GM18951 (cell line): ENCODE data around the gene RARB.

Source experiments
- POLR2A ChIP-seq: IDR thresholded peaks from 4 replicates; pipeline ENCODE4 v1.6.1; 2011; ENCODE audit warnings: mild to moderate bottlenecking; ENCODE audit not compliant: insufficient read length, insufficient read depth; ENCODE audit errors: extremely low read depth
- in situ Hi-C: fragments of 300-500 bp; cut with MboI; formaldehyde crosslinking; loops from one replicate; pipeline ENCODE4 v1.12.0; 2022; ENCODE audit warnings: low sequenced_read_pairs, mixed read lengths, inconsistent platforms; ENCODE audit not compliant: unreplicated experiment

RARB gene

DNA sequence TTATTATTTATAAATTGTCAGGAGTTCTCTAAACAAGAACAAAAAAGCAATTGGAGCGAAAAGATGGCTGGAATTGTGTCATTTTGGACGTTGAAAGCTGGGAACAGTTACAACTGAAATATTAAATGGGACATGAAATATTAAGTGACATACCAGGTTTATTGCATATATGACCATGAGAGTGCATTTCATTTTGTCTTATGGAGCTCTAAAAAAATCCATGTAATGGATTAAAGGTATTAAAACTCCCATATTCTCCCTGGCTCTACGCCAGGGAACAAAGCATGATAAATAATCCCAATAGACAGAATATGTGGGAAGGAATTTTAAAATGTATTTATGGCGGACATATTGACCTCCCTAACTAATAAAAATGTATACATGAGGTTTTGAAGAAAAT, 17.7 kb downstream of the RARB start:
- in situ Hi-C loops: no loop called here
- TF ChIP-seq POLR2A: no peak

DNA sequence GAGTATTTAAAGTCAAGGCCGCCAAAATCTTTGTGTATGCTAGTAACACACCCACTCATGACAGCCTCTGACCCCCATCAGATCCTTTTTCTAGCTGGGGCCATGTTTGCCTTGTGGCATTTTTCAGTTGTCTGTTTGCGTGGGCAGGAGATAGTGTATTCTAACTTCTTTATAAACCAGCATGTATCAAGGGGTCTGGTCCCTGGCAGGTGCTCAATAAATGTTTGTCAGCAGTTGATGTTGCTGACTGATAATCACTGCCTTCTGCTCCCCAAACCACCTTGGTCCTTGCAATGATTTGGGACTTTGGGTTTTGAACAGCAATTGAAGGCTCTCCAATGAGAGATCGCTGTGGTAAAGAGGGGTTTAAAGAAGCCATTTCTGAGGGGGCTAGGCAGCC, 19.2 kb downstream of the RARB start:
- TF ChIP-seq POLR2A: no peak

DNA sequence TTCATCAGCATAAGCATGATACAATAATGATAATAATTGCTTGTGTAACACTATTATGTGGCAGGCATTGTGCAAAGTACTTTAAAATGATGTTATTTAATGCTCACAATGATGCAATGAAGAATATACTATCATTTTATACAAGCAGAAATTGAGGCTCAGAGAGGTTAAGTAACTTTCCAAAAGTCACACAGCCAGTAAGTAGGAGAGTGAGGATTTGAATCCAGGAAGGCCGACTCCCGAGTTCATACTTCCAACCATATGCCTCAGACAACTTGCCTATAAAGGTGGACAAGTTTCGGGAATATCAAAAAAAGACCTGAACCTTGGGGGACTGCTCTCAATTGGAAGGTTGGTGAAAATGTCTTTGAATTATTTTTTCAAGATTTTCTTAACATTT, 19.9 kb downstream of the RARB start:
- no peak for TF ChIP-seq POLR2A
- in situ Hi-C loops: no loop called here

More for the DNA sequence above, 19.2 kb downstream of the RARB start:
- in situ Hi-C loops: no loop called here

DNA sequence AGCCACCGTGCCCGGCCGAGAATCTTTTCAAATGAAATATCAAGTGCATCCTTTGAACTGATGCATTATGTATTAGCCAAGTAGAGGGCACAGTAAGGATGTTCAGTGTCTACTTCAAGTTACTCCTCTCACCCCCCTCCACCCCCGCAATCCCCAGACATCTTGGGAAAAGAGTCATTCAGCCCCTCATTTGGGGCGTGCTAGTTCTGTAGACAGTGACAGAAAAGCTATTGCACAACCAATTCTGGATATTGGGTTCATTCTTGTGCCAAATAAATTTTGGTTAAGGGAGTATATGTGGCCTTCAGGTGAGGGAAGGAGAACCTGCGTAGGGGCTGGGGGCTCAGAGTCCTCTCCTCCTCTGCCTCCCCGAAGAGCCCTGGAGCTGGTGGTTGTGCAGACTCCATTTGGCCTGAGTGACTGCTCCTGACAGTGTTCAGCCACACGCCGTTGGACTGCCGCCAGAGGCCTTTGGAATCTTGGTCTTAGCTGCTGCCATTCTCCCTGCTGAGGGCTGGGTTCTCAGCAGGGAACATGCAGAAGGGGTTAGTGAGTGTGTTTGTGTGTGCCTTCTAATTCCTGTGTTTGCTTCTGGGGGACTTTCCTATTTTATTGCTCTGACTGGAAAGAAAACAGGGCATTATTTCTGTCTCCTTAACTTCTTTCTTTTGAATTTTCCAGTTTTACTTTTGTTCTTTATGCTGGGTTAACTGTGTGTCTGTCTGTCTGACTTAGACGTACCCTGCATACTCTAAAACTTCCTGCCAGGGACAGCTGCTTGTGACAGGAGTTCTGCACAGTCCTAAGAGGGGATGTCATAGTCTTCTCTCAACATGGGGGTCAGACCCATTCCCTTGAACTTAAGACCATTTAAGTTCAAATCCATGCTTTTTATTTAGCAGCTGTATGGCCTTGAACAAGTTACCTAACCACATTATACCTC, 21.0 kb downstream of the RARB start:
- in situ Hi-C loops: no loop called here
- no peak for TF ChIP-seq POLR2A

DNA sequence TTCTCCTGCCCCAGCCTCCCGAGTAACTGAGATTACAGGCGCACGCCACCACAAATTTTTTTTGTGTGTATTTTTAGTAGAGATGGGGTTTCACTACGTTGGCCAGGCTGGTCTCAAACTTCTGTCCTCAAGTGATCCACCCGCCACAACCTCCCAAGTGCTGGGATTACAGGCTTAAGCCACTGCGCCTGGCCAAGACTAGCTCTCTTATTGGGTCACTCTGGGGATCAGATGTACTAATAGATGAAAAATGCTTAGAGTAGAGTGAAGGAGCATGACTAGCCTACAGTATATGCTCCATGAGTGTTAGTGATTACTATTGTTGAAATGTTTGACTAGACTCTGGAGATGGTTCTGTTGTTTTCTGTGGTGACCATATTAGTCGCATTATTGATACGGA, 21.8 kb downstream of the RARB start:
- TF ChIP-seq POLR2A: no peak
- in situ Hi-C loops: no loop called here

DNA sequence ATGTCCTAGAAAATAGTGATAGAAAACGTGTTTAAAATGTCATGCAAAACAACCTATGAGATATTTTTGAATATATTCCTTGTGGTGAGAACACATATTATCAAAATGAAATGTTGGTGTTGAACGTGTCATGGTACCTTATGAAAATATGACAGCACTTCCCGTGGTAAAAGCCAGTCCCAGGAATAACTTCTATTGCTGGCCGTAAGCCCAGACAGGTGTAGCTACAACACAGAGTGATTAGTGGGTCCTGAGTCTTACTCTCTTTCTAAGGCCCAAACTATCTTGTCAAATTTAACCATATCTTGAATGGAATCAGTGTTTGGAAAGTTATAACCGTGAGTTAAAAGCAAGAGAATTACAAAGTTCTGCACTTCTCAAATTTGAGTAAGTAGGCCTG, 24.1 kb downstream of the RARB start:
- in situ Hi-C loops: no loop called here
- TF ChIP-seq POLR2A: no peak

DNA sequence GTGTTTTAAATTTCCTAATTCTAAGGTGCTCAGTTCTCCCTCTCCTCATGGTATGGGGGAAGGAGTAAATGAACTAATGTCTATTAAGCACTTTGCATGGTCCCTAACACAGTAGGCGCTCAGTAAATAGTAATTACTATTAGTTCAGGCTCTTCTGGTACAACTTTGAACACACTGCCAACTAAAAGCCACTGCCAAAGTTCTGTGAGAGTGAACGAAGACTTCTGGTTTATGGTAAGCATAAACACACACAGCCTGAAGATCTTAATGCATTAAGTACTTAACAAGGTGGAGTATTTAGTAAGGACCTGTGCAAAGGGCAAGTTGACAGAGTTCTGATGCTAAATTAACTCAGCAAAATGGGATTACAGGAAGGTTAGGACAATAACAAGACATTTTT, 24.7 kb downstream of the RARB start:
- TF ChIP-seq POLR2A: no peak
- in situ Hi-C loops: no loop called here

DNA sequence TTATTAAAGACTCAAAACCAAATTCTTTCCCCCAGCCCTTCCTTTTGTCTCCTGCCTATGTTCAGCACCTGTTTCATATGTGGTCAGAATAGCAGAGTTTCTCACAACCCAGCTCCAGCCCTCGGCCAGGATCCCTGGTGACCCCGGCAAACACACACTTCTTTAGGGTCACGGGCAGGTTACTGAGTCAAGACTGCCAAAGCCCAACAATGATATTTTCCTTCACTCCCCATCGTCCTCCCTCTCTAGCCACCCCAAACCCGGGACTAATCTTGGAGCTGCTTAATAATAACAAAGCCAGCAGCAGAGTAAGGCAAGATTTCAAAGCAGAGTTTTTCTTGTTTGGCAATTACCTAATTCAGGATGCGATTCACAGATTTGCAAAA, 25.5 kb downstream of the RARB start:
- in situ Hi-C loops: no loop called here
- TF ChIP-seq POLR2A: no peak

DNA sequence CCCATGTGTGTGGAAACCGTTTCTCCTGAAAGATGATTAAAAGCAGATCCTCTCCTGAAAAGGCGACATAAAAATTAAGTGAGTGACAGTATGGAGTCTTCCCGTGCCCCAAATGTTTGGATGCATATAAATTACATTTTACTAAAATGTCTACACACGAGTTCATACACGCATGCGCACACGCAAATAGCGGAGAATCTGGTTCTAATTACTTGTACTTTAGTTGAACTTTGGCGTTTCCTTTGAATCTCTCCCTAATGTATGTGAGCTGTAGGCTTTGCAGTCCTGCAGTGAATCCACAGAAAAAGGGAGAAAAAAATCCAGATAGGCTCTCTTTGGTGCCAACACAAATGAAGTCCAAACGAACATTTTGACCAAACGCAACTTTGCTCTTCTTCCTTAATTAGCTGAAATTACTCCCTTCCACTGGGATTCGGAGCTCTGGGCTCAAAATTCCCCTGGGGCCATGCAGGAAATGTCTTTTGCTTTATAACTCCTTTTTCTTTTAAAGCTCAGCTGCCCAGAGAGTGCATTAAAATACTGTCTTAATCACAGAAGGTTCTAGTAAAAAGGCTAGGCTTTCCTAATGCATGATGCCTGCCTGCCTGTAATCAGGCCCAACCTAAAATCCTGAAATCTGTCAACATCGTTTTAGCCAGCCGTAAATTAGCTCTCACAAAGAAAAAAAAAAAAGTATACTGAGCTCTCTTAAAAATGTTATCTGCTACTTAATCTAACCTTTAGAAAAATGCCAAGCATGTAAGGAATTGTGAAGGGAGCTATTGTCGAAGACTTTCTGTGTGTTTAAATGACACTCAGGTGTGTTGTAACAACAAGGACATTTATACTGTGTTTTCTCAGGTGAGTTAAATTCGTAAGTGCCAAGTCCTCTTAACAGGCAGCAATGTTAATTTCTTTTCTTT, 26.2 kb downstream of the RARB start:
- in situ Hi-C loops: no loop called here
- no peak for TF ChIP-seq POLR2A

DNA sequence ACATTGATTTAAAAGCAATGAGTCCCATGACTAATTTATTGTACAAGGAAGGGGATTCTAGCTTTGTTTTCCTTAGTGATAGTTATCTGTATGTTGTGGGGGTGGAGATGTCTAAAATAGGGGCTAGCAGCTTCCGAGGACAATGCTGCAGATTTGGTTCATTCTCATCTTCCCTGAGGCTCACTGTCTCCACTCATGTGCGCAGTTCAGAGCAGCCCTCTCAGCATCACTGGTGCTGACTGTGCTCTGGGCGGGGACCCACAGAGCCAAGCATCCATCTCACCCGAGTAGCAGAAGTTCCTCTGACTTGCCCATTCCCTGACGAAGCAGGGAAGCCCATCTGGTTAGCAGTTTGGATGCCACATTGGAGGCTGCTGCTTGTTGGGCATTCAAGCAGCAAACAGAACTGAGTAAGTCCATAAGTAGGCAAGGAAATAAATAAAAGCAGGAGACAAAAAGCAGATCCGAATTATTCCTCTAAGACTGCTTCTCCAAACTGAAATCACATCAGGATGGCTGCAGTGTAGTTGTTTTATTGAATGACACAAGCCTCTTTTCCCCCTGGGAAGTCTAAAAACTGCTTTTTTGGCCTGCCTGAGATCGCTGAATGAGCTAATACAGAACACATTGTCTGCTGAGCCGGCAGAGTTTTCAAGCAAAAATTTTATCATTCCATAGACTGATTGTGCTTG, 27.5 kb downstream of the RARB start:
- in situ Hi-C loops: no loop called here
- no peak for TF ChIP-seq POLR2A

DNA sequence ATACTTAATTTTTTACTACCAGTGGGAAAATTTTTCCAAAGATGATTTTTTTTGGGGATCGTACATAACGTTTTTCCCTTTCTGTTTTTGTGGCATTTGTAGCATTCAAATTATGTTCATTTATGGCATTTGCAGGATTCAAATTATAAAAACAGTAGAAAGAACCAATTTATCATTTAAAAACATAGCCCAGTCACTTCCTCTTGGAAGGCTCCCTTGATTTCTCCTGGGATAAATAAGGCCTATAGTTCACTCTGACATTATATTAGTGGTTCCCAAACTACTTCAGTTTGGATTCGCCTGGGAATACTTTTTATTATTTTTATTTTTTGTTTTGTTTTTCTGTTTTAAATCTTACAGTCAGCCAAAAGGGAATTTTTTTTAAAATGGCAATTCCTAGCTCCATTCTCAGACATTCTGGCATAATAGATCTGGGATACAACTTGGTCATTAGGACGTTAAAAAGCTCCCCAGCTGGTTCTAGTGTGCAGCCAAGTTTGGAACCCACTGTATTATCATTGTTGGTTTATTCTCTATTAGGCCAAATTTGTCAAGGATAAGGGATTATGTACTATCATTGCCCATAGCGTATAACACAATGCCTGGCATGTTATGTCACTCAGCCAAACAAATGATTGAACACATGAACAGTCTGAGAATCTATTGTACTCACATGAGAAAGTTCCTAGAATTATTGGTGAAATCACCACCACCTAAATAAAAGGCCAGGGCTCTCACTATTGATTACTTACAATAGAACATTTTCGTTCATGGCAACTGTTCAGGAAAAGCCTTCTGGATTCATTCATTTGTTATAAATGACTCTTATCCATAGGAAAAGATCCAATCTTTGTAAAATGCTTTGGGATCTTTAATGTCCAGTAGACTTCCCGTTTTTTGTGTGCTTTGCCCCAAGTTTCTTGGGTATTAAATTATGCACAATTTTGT, 28.9 kb downstream of the RARB start:
- TF ChIP-seq POLR2A: no peak
- in situ Hi-C loops: no loop called here

DNA sequence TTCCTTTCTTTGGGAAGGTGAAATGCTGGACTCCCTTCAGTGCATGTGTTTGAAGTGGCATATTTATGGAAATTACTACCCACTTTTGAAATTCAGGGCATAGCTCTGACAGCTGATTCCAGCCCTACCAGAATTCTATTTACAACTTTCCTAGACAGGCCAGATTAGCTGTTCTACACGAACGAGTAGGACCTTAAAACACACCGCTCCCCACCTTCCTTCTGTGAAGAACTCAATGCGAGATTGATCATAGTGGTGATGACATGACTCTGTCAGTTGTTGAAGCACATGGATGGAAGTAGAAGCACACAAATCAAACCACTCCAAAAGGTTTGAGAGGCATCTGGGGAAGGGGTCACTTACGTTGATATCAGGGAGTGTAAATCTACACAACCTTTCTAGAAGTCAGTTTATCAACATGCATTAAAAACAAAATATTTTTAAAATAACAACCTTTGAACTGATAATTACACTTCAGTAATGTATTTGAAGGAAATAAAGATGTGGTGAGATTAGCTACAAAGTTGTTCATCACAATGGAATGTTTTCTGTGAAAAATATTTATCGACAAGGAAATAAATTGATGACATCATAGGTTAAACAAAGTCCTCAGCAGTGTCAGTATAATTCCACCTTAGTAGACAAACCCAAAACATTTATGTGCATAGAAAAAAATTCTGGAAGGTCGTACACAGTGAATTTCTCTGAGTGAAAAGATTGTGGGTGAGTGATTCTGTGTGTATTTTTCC, 29.8 kb downstream of the RARB start:
- in situ Hi-C loops: no loop called here
- TF ChIP-seq POLR2A: no peak

DNA sequence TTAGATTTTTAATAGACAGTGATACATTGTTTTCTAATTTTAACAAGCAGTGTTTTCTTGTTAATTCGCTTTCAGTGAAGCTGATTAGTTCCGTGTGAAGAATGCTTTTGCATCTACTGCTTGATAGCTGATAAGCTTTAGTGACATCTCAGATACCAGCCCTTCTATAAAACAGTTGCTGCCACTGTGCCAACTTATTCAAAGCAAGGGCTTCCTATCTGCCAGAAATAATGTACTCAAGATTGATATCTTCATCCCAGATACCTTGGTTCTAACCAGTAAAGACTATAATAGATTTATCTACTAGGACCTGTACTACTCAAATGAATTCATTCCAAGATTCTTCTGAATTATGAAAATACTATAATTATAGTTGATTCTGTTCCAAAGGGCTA, 30.4 kb downstream of the RARB start:
- in situ Hi-C loops: no loop called here
- TF ChIP-seq POLR2A: no peak
